G401 (cell line): ENCODE measurements around the gene PIGL. TPM values are rescaled to one million over a fixed set of nuclear protein-coding genes. Genes with fewer than 3 reads are reported as not detected.
"Not testable (repeated sequence)": the region's sequence is repeated elsewhere in the genome, so short reads cannot be mapped to it uniquely, and the experiment has no call there.

Source experiments
- DNase-seq: peaks from one replicate; pipeline ENCODE4 v3.0.0-alpha.2; 2015; ENCODE audit warnings: low spot score
- in situ Hi-C: cut with HindIII; loops from 2 replicates; pipeline ENCODE4 v1.10.0; 2016; ENCODE audit warnings: low sequenced_read_pairs, mixed read lengths
- total RNA-seq: library from RNA; depleted of rRNA; stranded (reverse); fragments of >200 nt; shearing (Covaris generic); gene quantifications from 2 replicates; pipeline ENCODE4 v1.2.3, GENCODE V29; 2014

The PIGL gene
- total RNA-seq, 1 experiment from 2014 or later = 11.0 TPM

- in situ Hi-C loops = no loop called here
- DNase-seq = no peak
These were observed 45.2 kb downstream of the PIGL start for GRCh38 chr17:16262201-16262600.

DNA sequence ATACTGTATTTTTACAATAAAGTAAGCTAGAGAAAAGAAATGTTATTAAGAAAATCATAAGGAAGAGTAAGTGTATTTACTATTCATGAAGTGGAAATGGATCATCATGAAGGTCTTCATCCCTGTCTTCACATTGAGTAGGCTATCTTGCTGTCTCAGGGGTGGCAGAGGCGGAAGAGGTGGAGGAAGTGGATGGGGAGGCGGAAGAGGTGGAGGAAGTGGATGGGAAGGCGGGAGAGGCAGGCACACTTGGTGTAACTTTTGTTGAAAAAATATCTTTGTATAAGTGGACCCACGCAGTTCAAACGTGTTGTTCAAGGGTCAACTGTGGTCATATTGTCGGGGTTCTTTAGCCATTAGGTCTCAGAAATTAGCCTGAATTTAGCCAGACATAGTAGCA, 50.2 kb downstream of the PIGL start:
- no peak for DNase-seq
- in situ Hi-C loops = no loop called here

DNA sequence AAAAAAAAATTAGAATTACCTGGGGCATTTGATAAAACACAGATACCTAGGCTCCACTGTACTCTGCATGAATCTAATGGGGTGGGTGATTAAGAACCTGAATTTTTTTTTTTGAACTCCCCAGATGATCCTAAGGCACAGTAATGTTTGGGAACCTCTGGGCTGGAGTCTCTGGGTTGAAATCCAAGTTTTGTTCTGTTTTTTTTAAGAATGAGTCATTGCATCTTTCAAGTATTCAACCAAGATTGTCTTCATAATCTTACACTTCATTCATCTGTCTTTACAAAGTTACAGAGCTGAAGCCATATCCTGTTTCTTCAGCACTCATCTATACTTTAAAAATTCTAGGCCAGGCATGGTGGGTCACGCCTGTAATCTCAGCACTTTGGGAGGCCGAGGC, 52.6 kb downstream of the PIGL start:
- in situ Hi-C loops = no loop called here
- no peak for DNase-seq

DNA sequence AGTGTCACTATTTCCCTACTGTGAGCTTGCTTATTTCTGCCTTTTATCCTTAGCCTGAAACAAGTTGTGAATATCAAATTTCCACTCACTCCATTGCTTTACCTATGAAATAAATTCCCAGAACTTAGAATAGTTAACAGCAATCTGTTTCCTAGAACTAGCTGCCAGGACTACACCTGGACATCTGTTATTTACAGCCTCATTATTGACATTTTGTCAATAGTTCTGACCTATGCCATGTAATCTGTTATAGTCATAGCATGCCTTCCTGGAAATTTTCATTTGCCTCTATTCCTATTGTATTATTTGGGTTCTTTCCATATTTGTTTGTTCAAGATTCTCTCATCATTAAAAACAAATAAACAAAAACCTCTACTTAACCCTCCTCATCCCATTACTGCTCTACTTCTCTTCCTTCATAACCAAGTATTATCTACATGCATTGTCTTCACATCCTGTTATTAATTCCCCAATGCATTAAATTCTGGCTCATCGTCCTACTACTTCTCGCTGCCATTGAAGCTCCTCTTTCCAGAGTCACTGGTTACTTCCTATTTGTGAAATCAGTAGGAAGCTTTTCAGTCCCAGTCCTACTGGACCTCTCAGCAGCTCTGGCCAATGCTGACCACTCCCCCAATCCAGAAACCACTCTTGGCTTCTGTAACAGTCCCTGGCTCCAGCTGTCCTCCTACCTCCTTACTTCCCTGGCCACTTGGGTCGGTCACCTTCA, 55.3 kb downstream of the PIGL start:
- in situ Hi-C loops = no loop called here
- DNase-seq = no peak

GRCh38 chr17:16273499-16273898, 56.5 kb downstream of the PIGL start:
- no peak for DNase-seq
- in situ Hi-C loops = no loop called here

GRCh38 chr17:16273929-16274339, 56.9 kb downstream of the PIGL start:
- no peak for DNase-seq
- in situ Hi-C loops = no loop called here

GRCh38 chr17:16275024-16275423, 58.0 kb downstream of the PIGL start:
- in situ Hi-C loops = no loop called here

DNA sequence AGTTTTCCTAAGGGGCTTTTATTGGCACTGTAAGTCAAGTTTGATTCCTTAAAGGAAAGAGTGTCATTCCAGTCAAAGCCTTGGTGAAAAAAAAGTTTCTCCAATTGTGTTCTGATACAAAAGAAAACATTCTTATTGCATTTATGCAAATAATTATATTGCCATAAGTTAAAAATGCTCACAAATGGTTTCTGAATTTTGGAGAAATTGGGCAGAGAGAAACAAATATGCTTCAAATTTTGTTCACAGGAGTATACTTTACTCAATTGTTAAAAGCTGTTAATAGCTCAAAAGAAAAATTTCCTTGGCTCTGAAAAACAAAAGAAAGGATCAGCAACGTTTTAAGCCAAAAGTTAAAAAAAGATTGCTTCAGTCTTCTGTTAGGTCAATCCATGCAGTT, 60.2 kb downstream of the PIGL start:
- in situ Hi-C loops = no loop called here
- no peak for DNase-seq

More at GRCh38 chr17:16275024-16275423, 58.0 kb downstream of the PIGL start:
- no peak for DNase-seq

DNA sequence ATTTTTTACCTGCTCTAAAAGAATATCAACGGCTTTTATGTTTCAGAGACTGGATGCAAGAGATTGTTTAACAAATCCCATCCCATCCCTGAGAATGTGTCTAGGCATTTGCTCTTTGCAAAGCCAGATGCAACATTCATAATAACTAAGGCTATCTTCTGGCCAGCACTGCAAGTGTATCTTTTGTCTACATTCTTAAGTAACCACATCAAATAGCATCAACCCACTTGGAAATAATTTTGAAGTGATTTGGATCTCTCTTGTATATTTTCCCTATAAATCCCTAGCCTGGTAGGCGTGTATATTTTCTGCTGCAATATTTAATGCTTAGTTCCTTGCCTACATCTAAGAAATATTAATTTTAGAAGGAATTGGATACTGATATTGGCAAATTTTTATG, 64.3 kb downstream of the PIGL start:
- no peak for DNase-seq
- in situ Hi-C loops = no loop called here

- in situ Hi-C loops = no loop called here
- no peak for DNase-seq
These were observed 65.5 kb downstream of the PIGL start for GRCh38 chr17:16282522-16282921.

- no peak for DNase-seq
- in situ Hi-C loops = no loop called here
These were observed 66.7 kb downstream of the PIGL start for GRCh38 chr17:16283705-16284104.

- in situ Hi-C loops = no loop called here
- DNase-seq = no peak
These were observed 68.6 kb downstream of the PIGL start for GRCh38 chr17:16285646-16286008.

GRCh38 chr17:16286009-16286946, 69.3 kb downstream of the PIGL start:
- DNase-seq = peak; percentile 12
- in situ Hi-C loops = no loop called here

GRCh38 chr17:16286947-16287562, 70.0 kb downstream of the PIGL start:
- in situ Hi-C loops = no loop called here
- no peak for DNase-seq

DNA sequence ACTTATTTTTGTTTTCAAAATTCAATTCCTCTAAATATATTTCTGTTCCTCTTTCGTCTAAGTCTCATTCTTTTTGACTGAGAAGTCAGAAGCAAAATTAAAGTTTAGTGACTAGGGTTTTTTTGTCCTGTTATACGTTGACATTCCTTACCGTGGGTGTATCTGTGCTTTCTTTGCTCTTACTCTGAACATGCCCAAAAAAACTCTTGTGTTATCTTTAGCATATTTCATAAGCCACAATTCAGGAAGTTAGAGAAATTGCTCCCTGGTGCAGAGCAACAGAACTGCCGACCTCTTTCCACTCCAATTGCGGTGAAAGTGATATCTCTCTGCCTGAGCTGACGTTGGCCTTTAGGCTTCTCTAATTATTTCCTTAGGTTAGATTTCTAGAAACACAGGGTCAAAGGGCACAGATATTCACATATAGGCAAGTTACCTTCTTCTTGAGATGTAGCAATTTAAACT, 70.6 kb downstream of the PIGL start:
- no peak for DNase-seq
- in situ Hi-C loops = no loop called here

DNA sequence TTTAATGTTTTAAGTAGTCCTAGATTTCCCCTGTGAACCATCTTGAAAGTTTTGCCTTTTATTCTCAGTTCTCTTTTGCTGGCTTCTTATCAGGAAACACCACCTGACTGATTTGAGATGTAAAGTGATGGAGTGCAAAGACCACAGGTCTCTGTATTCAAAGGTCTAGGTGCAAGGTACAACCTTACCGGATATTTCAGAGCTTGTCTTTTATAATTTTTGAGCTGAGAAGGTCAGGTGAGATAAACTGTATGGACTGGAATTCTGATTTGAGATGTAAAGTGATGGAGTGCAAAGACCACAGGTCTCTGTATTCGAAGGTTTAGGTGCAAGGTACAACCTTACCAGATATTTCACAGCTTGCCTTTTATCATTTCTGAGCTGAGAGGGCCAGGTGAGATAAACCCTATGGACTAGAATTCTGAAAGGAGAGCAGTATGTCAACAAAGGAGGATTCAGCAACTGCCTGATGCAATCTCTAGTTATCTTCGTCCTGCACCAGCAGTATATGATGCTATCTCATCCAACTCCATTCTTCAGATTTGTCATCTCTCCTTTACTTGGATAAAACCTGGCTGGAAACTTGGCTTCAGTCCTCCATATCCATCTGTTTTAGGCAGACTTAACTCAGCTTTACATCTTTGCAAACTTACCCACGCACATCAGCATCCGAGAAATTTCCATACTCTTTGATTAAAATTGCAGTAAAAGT, 72.0 kb downstream of the PIGL start:
- no peak for DNase-seq
- in situ Hi-C loops = no loop called here

DNA sequence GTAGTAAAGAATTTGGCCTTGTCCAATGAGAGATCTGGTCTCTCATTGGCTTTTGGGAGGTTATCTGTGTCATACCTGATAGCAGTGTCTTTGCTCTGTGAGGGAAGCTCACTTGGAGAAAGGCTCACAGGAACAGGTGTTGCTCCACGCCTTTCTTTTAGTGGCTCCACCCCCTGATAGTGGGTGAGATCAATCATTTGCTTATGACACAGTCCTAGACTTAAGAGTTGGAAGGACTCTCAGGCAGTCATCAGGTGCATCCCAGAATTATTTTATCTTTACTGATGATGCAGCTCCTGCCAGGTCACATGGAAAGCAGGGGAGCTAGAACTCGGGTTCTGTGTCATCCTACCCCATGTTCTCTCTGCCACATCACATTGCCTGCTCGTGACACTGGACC, 76.9 kb downstream of the PIGL start:
- in situ Hi-C loops = no loop called here
- DNase-seq = no peak

DNA sequence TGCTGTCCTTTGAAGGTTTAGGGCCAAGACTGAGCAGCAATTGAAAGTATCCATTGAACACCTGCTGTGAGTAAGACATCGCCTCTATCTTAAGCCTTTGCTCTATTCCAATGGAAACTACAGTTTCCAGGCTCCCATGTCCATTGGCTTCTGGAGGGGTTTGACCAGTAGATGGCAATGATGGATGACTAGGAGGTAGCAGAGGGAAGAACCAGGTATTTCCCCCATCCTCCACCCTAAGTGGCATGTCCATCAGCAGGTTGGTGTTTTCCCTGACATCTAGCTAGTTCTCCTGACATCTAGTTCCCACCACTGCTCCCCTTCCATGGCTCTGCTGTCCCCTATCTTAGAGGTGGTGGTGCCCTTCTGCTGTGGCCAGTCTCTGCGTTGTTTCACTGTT, 77.5 kb downstream of the PIGL start:
- DNase-seq = no peak
- in situ Hi-C loops = no loop called here

DNA sequence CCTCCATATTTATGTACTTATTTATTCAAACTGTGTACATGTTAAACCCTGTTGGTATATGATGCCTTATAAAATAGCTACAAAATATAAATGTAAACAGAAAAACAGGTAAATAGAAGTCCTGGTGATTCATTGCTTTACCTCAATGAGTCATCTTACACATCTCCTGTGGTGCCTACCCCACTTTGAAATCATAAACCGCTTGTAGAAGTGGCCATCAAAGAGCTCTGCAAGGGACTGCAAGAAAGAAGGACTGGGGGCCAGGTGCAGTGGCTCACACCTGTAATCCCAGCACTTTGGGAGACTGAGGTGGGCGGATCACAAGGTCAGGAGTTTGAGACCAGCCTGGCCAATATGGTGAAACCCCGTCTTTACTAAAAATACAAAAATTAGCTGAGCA, 79.1 kb downstream of the PIGL start:
- in situ Hi-C loops, DNase-seq: not testable (repeated sequence)
